Common myeloid progenitor, CD34-positive (primary cell): Measurements from ENCODE around the gene RALY. TPM values are rescaled to one million over a fixed set of nuclear protein-coding genes. Genes with fewer than 3 reads are reported as not detected.

Source experiments
- CTCF ChIA-PET: fragments of 350-600 bp; sonication (Branson Sonifier 250); formaldehyde crosslinking; loops from one replicate; lab custom pipeline; 2021; ENCODE audit warnings: antibody characterized with exemption; lab: Charles Lee
- POLR2A ChIA-PET: fragments of 350-600 bp; sonication (Branson Sonifier 250); formaldehyde crosslinking; loops from one replicate; lab custom pipeline; 2021; ENCODE audit warnings: antibody characterized with exemption; lab: Charles Lee
- DNase-seq, 3 donors: peaks; one replicate each; pipeline versions ENCODE4 v3.0.0 to v3.0.0-alpha.2; 2013
- H3K27ac ChIP-seq, 2 experiments: 1 replicate in 1 of 2; 2 replicates in 1 of 2; pipeline ENCODE4 v1.7.0; 2013; ENCODE audit warnings: inconsistent platforms in 2 of 2, low read length in 2 of 2, mild to moderate bottlenecking in 2 of 2, low read depth in 1 of 2, moderate library complexity in 1 of 2; ENCODE audit not compliant: severe bottlenecking in 2 of 2, insufficient read depth in 1 of 2, poor library complexity in 1 of 2
- H3K27me3 ChIP-seq, 5 experiments: replicated peaks in 2 of 5; 1 replicate in 3 of 5; 2 replicates in 2 of 5; pipeline versions ENCODE4 v1.6.1 to v1.7.0; 2013; ENCODE audit warnings: low read length in 4 of 5, mild to moderate bottlenecking in 2 of 5, moderate library complexity in 2 of 5, inconsistent platforms in 1 of 5; ENCODE audit not compliant: insufficient read depth in 5 of 5, control insufficient read depth in 4 of 5
- H3K36me3 ChIP-seq, 4 experiments: 1 replicate in 2 of 4; 2 replicates in 2 of 4; pipeline versions ENCODE4 v1.6.1 to v1.7.0; 2013; ENCODE audit warnings: low read length in 3 of 4, control low read depth in 1 of 4, mild to moderate bottlenecking in 1 of 4; ENCODE audit not compliant: control insufficient read depth in 4 of 4, insufficient read depth in 4 of 4
- H3K4me1 ChIP-seq, 4 experiments: 1 replicate in 3 of 4; 2 replicates in 1 of 4; pipeline versions ENCODE4 v1.6.1 to v1.7.1; 2013; ENCODE audit warnings: low read length in 3 of 4, mild to moderate bottlenecking in 3 of 4, control low read depth in 1 of 4, inconsistent platforms in 1 of 4, moderate library complexity in 1 of 4; ENCODE audit not compliant: control insufficient read depth in 4 of 4, insufficient read depth in 4 of 4; ENCODE audit errors: control extremely low read depth in 1 of 4
- H3K4me3 ChIP-seq, 7 experiments: 1 replicate in 4 of 7; 2 replicates in 3 of 7; pipeline versions ENCODE4 v1.5.1 to v1.7.0; 2013; ENCODE audit warnings: mild to moderate bottlenecking in 7 of 7, low read length in 6 of 7, moderate library complexity in 6 of 7, inconsistent platforms in 2 of 7, low read depth in 2 of 7, control low read depth in 1 of 7; ENCODE audit not compliant: insufficient read depth in 4 of 7, control insufficient read depth in 1 of 7; ENCODE audit errors: extremely low read depth in 1 of 7
- H3K9me3 ChIP-seq, 5 experiments: 1 replicate in 4 of 5; 2 replicates in 1 of 5; pipeline versions ENCODE4 v1.6.1 to v1.7.1; 2013; ENCODE audit warnings: low read length in 4 of 5, mild to moderate bottlenecking in 2 of 5, inconsistent platforms in 1 of 5, low read depth in 1 of 5, moderate library complexity in 1 of 5; ENCODE audit not compliant: control insufficient read depth in 4 of 5, insufficient read depth in 2 of 5; ENCODE audit errors: control extremely low read depth in 1 of 5
- WGBS: methylation state at CpG from one replicate; pipeline ENCODE4 v1.1.5; 2013; ENCODE audit not compliant: insufficient coverage; 5-methylcytosine and 5-hydroxymethylcytosine counted together
- polyA plus RNA-seq: library from polyadenylated mRNA; unstranded; fragments of 120-200 nt; gene quantifications from one replicate; pipeline ENCODE4 v1.2.1, GENCODE V29; 2013

Gene RALY
- 153 TPM for polyA plus RNA-seq

- CTCF ChIA-PET, result interaction anchor here (0.7 to 2.6 kb wide), 7 partner anchors 16 to 74 kb away, joined by 3 to 10 read pairs (median 4); no protein-coding TSS in a partner anchor
- Histone ChIP-seq H3K27ac (peak within 1 kb of the TSS; percentile 93 to 96), H3K36me3 (peaks cover 0 to 9% (median 0%) of the 10 kb centered on the region in 4 experiments), H3K4me1 (peaks cover 15 to 43% (median 31%) of the 10 kb centered on the region in 4 experiments), H3K9me3 (no peaks in the 10 kb centered on the region), H3K27me3 (no peaks in the 10 kb centered on the region), H3K4me3 (peak within 1 kb of the TSS; percentile 90 to 99 (median 95))
- POLR2A ChIA-PET, result interaction anchor here (0.6 to 1.4 kb wide), 5 partner anchors 12 to 259 kb away, joined by 3 to 4 read pairs (median 3); no protein-coding TSS in a partner anchor
- 1% methylated on average over 34 of the region's 72 CpGs for WGBS
- peak; percentile 81 to 90 (median 87) for DNase-seq
Observed at GRCh38 chr20:33993576-33994221, at the start of gene RALY. TSS of gene RALY (plus strand) at chr20:33993911. CDS start at chr20:34072075, 78,164 bp downstream.

- H3K9me3 ChIP-seq, result peaks cover 0 to 23% (median 22%) of the 10 kb centered on the region in 5 experiments
- H3K27ac ChIP-seq, result no peak overlapping the region
- CTCF ChIA-PET, result interaction anchor here (1.3 kb wide), 1 partner anchor 9 kb away, joined by 5 read pairs; no protein-coding TSS in a partner anchor
- 96% methylated on average over 4 of the region's 5 CpGs for WGBS
- no peak overlapping the region for H3K4me3 ChIP-seq
- POLR2A ChIA-PET, result no interaction called here
- H3K4me1 ChIP-seq, result no peaks in the 10 kb centered on the region
- no peaks in the 10 kb centered on the region for H3K27me3 ChIP-seq
- no peaks in the 10 kb centered on the region for H3K36me3 ChIP-seq
- DNase-seq, result no peak
Observed at GRCh38 chr20:33944914-33945313, 48.8 kb upstream of the RALY start.

- whole genome bisulfite sequencing, result 100% methylated on average over 1 of the region's 5 CpGs
- CTCF ChIA-PET, result interaction anchor here (1.3 kb wide), 1 partner anchor 10 kb away, joined by 5 read pairs; no protein-coding TSS in a partner anchor
Observed at GRCh38 chr20:33945391-33946081, 48.2 kb upstream of the RALY start.

GRCh38 chr20:33947709-33948295 is 45.9 kb upstream of the RALY start:
- Histone ChIP-seq H3K4me3 (no peak overlapping the region), H3K4me1 (no peaks in the 10 kb centered on the region), H3K27ac (no peak overlapping the region), H3K9me3 (peaks cover 0 to 27% (median 24%) of the 10 kb centered on the region in 5 experiments), H3K27me3 (no peaks in the 10 kb centered on the region), H3K36me3 (no peaks in the 10 kb centered on the region)
- 15% methylated on average over 1 of the region's 2 CpGs for WGBS
- ChIA-PET POLR2A (no interaction called here), CTCF (interaction anchor here (1.5 kb wide), 1 partner anchor 134 kb away, joined by 3 read pairs; no protein-coding TSS in a partner anchor)
- peak; percentile 77 to 84 (median 83) for DNase-seq

More at GRCh38 chr20:33945391-33946081, 48.2 kb upstream of the RALY start:
- DNase-seq, result no peak
- Histone ChIP-seq H3K27me3 (no peaks in the 10 kb centered on the region), H3K36me3 (no peaks in the 10 kb centered on the region), H3K4me3 (no peak overlapping the region), H3K4me1 (no peaks in the 10 kb centered on the region), H3K27ac (no peak overlapping the region), H3K9me3 (peaks cover 0 to 26% (median 23%) of the 10 kb centered on the region in 5 experiments)
- POLR2A ChIA-PET, result no interaction called here

DNA sequence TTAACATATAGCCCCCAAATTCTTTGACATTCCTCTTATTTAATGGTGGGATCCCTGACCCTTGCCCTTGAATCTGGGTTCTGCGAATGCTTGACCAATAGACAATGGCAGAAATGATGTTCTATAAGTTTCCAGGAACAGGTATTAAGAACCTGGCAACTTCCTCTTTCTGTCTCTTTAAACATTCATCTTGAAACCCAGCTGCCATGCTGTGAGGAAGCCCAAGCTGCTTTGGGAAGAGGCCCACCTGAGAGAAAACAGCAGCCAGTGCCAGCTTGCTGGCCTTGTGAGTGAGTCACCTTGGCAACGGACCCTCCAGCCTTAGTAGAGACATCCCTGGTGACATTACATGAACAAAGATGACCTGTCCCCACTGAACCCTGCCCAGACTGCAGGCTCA is 45.2 kb upstream of the RALY start:
- DNase-seq, result peak in 2 of 3 donors; percentile 16 to 29
- Histone ChIP-seq H3K36me3 (no peaks in the 10 kb centered on the region), H3K4me1 (no peaks in the 10 kb centered on the region), H3K4me3 (no peak overlapping the region), H3K27me3 (peaks cover 0 to 3% (median 0%) of the 10 kb centered on the region in 5 experiments), H3K9me3 (peaks cover 0 to 27% (median 24%) of the 10 kb centered on the region in 5 experiments), H3K27ac (no peak overlapping the region)
- WGBS, result 100% methylated on average over 2 of the region's 2 CpGs
- POLR2A ChIA-PET, result no interaction called here
- CTCF ChIA-PET, result interaction anchor here (1.5 to 2.2 kb wide), 2 partner anchors 11 to 133 kb away, joined by 3 to 5 read pairs; no protein-coding TSS in a partner anchor

- Histone ChIP-seq H3K4me1 (no peaks in the 10 kb centered on the region), H3K27ac (no peak overlapping the region), H3K27me3 (peaks cover 0 to 3% (median 0%) of the 10 kb centered on the region in 5 experiments), H3K36me3 (no peaks in the 10 kb centered on the region), H3K4me3 (no peak overlapping the region), H3K9me3 (peaks cover 0 to 27% (median 24%) of the 10 kb centered on the region in 5 experiments)
- ChIA-PET CTCF (no interaction called here), POLR2A (no interaction called here)
- DNase-seq, result no peak
Observed at GRCh38 chr20:33951171-33951570, 42.5 kb upstream of the RALY start.
